ENCODE measurements around the gene PEX26.
"Not testable (repeated sequence)": the region's sequence is repeated elsewhere in the genome, so short reads cannot be mapped to it uniquely, and the experiment has no call there.

PEX26 gene

GRCh38 chr22:18071307-18071967 lies 6.4 kb upstream of the PEX26 start:
- not testable (repeated sequence) for DNase-seq (ENCODE audit: low read depth)

GRCh38 chr22:18071968-18072310 lies 5.9 kb upstream of the PEX26 start:
- DNase-seq (ENCODE audit: low read depth) = no peak

GRCh38 chr22:18073467-18073866 lies 4.3 kb upstream of the PEX26 start:
- no peak for DNase-seq (ENCODE audit: low read depth)

- DNase-seq (ENCODE audit: low read depth) = not testable (repeated sequence)
Measured at GRCh38 chr22:18073927-18074326, 3.9 kb upstream of the PEX26 start.

GRCh38 chr22:18075101-18075719 lies 2.6 kb upstream of the PEX26 start:
- DNase-seq (ENCODE audit: low read depth) = no peak

- DNase-seq (ENCODE audit: low read depth) = no peak
Measured at GRCh38 chr22:18075720-18076497, 1.9 kb upstream of the PEX26 start.

GRCh38 chr22:18077087-18077638 lies 627 bp upstream of the PEX26 start:
- no peak for DNase-seq (ENCODE audit: low read depth)

GRCh38 chr22:18078329-18079041 lies 695 bp downstream of the PEX26 start:
- DNase-seq (ENCODE audit: low read depth) = peak; percentile 47

- no peak for DNase-seq (ENCODE audit: low read depth)
Measured at GRCh38 chr22:18079706-18080233, 2.0 kb downstream of the PEX26 start.

- no peak for DNase-seq (ENCODE audit: low read depth)
Measured at GRCh38 chr22:18081416-18081815, 3.6 kb downstream of the PEX26 start.

GRCh38 chr22:18082467-18082866 lies 4.7 kb downstream of the PEX26 start:
- no peak for DNase-seq (ENCODE audit: low read depth)

GRCh38 chr22:18083406-18083805 lies 5.6 kb downstream of the PEX26 start:
- no peak for DNase-seq (ENCODE audit: low read depth)

GRCh38 chr22:18085188-18085587 lies 7.4 kb downstream of the PEX26 start:
- no peak for DNase-seq (ENCODE audit: low read depth)

GRCh38 chr22:18087350-18087855 lies 9.6 kb downstream of the PEX26 start:
- no peak for DNase-seq (ENCODE audit: low read depth)

- no peak for DNase-seq (ENCODE audit: low read depth)
Measured at GRCh38 chr22:18088825-18089568, 11.2 kb downstream of the PEX26 start.

- DNase-seq (ENCODE audit: low read depth) = no peak
Measured at GRCh38 chr22:18090286-18090685, 12.5 kb downstream of the PEX26 start.

- DNase-seq (ENCODE audit: low read depth) = no peak
Measured at GRCh38 chr22:18091478-18091877, 13.7 kb downstream of the PEX26 start.

GRCh38 chr22:18091916-18092526 lies 14.2 kb downstream of the PEX26 start:
- DNase-seq (ENCODE audit: low read depth) = no peak

GRCh38 chr22:18093661-18094060 lies 15.9 kb downstream of the PEX26 start:
- DNase-seq (ENCODE audit: low read depth) = no peak

GRCh38 chr22:18095101-18095805 lies 17.5 kb downstream of the PEX26 start:
- no peak for DNase-seq (ENCODE audit: low read depth)
